ENCODE results near the gene DDX27. TPM values are rescaled to one million over a fixed set of nuclear protein-coding genes. Genes with fewer than 3 reads are reported as not detected.

Gene DDX27
- total and polyA plus RNA-seq, 2 of the 13 experiments (the other 11 are each of a cell fraction or from before 2014, with no cell fraction given): 42.6 to 72.8 TPM

DNA sequence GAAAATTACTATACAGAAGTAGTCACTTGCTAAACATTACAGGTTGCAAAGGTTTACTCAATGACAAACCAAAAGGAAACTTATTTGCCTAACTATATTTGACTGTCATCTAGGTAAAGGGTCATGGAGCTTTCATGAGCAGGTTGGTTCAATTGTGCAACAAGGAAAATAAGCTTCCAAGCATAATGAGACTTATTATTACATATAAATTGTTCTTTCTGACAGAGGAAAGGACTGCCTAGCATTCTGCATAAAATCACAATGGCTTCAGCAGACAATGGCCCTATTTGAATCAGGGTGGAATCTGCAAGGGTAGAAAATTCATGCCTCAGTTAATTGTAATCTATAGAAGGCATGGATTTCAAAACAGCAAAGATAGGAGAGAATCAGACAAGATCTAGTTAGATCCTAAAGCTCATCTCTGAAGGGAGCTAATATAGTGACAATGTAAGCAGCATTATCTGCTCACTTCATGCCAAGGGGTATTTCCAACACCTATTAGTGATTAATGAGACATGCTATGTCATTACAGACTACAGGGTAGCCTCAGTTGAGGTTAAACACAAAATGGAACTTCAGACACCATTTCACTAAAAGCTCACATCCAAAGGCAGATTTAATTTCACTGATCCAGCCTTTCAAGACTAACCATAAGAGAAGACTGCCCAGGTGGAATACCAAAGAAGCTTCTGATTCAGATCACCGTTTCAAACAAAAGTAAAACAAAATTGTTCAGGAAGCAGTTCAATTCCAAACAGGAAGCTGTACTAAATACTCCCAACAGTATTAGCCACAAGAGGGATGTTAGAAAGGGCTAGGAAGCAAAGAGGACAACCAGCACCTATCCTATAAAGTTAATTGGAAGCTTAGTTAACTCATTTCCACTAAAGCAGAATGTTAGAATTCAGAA, 39.6 kb upstream of the DDX27 start (continued):
- no peak for TF ChIP-seq HES4 (CRISPR knock-in tag; IDR thresholded peaks at IDR 0.05; ENCODE audit: borderline replicate concordance)
- no peak for TF ChIP-seq PATZ1 (CRISPR knock-in tag; IDR thresholded peaks at IDR 0.05)
- TF ChIP-seq ZBTB14 (CRISPR knock-in tag; IDR thresholded peaks at IDR 0.05): no peak
- 0 out of 2 replicates have a peak, but pooled peaks have one; percentile 59 for TF ChIP-seq RNF219 (CRISPR knock-in tag; IDR thresholded peaks at IDR 0.05)
- no peak for TF ChIP-seq ADNP (CRISPR knock-in tag; IDR thresholded peaks at IDR 0.05)
- peak; percentile 84 for TF ChIP-seq MEF2D (CRISPR knock-in tag; IDR thresholded peaks at IDR 0.05)
- no peak for TF ChIP-seq ZNF318 (CRISPR knock-in tag; IDR thresholded peaks at IDR 0.05)
- TF ChIP-seq ZNF18 (CRISPR knock-in tag; IDR thresholded peaks at IDR 0.05; ENCODE audit: insufficient replicate concordance): no peak
- TF ChIP-seq HOXD1 (CRISPR knock-in tag; IDR thresholded peaks at IDR 0.05): no peak
- no peak for TF ChIP-seq ZNF234 (CRISPR knock-in tag; conservative IDR thresholded peaks at IDR 0.05)
- peak; percentile 21; the same call in 1 of the 2 replicates for TF ChIP-seq ZMYM4 (CRISPR knock-in tag; IDR thresholded peaks at IDR 0.05)
- no peak for TF ChIP-seq ZC3H13 (CRISPR knock-in tag; IDR thresholded peaks at IDR 0.05)
